Measurements from ENCODE around the gene CARNS1.

DNA sequence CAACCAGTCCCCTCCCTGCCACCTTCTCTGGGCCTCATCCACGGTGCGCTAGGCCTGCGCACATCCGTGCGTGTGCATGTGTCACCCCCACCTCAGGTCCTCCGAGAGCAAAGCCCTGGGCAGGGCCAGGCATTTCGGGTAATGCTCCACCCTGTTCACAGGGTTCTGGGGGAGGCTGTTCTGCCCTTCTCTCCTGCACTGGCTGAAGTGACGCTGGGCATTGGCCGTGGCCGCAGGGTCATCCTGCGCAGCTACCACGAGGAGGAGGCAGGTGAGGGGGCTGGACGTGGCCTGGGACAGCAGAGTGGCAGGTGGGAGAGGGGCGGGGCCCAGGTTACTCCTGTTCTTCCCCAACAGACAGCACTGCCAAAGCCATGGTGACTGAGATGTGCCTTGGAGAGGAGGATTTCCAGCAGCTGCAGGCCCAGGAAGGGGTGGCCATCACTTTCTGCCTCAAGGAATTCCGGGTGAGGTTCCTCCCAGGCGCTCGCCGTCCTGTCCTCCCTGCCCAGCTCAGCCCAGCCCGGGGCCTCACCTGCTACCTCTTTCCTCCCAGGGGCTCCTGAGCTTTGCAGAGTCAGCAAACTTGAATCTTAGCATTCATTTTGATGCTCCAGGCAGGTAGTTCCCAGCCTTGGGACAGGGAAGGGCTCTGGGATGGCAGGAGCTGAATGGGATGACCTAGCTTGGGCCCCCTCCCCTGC lies 19.8 kb upstream of the CARNS1 start:
- TF ChIP-seq CTCF (conservative IDR thresholded peaks at IDR 0.05 in 1 of 2, IDR thresholded peaks at IDR 0.05 in 1 of 2; ENCODE audit: low read depth in 1 of 2, low read length in 2 of 2) (no peak), EZH2 (IDR thresholded peaks at IDR 0.05; ENCODE audit: low read length, missing control alignments) (no peak)

Data from fibroblast of lung (primary cell).